ENCODE measurements around the gene ENTREP3. TPM values are rescaled to one million over a fixed set of nuclear protein-coding genes. Genes with fewer than 3 reads are reported as not detected.

ENTREP3 gene
- total and polyA plus RNA-seq, 2 experiments from 2014 or later, result 8.8 to 27.1 TPM

DNA sequence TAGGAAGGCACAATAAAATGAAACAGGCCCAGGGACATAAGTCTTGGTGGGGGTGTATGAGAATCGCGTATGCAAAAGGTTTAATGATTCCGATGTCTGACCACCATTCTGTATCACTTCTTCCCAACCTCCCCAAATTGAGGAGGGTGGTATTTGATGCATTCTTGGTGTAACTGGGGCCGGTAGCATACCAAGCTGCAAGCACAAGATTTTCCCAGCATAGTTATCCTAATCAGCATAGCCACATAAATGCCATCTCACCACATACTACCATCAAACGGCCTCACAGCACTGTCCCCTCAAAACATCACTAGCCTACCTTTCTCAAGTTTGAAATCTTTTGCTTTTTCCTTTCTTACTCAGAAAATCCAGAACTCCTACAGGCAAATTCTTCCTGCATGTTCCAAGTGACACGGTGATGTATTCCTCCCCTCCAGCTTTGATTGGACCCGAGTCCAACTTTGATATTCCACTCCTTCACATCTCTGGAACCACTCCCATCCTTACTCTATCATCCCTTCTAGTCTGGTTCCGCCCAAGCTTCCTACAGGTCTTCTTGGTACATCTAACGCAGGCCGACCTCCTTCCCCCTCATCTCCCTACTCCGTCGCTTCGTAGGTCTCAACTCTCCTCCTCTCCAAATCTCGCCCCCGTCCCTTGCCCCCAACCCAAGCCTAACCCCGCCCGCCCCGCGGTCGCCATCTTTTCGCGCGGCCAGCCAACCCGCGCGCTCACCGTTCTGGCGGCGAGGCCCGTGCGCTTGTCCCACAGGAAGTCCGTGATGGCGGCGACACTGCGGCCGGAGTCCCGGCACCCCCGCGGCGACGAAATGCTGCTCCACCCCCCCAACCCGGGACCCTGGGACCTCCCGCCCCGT lies 17.4 kb upstream of the ENTREP3 start:
- H2AFZ ChIP-seq, result peak overlapping the region; percentile 46

DNA sequence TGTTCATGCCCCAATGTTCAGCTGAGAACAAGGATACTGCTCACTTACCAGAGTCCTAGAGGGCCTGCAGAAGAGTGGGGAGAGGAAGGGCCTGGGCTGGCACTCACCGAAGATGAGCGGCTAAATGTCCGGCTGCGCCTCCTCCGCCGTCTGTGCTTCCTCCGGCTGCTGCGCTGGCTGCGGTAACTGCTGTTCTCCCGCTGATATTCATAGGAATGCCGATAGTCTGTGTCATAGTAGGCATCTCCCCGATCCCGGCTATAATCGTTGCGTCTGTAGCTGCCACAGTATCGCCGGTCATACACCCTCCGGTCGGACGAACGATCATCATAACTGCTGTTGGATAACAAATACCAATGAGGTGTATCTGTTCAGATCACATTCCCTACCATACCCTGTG lies 14.1 kb upstream of the ENTREP3 start:
- no peak for DNase-seq (ENCODE audit: low spot score)
- Histone ChIP-seq H4K20me1 (ENCODE audit: insufficient read depth, poor library complexity, severe bottlenecking) (peaks cover 14% of the 10 kb centered on the region), H3K9me2 (replicated peaks; ENCODE audit: insufficient read depth) (no peaks in the 10 kb centered on the region), H3K36me3 (replicated peaks; ENCODE audit: insufficient read depth, low read depth) (no peaks in the 10 kb centered on the region), H3K4me3 (no peak overlapping the region), H3K79me2 (peaks cover 38% of the 10 kb centered on the region), H3K27ac (no peak overlapping the region), H3K9me3 (ENCODE audit: low read depth) (no peaks in the 10 kb centered on the region), H3K4me1 (ENCODE audit: insufficient read depth) (peaks cover 9% of the 10 kb centered on the region), H3K4me2 (no peak overlapping the region), H2AFZ (no peak overlapping the region), H3K27me3 (no peaks in the 10 kb centered on the region)
- 98% methylated on average over 21 of the region's 21 CpGs for WGBS (ENCODE audit: low lambda C conversion rate, missing lambda C conversion rate)
- TF ChIP-seq EZH2 (IDR thresholded peaks at IDR 0.05; ENCODE audit: borderline replicate concordance) (no peak), EZH2phosphoT487 (IDR thresholded peaks at IDR 0.05; ENCODE audit: low read depth, severe bottlenecking, unreplicated experiment) (no peak)
- TF ChIP-seq, protein P1, sequence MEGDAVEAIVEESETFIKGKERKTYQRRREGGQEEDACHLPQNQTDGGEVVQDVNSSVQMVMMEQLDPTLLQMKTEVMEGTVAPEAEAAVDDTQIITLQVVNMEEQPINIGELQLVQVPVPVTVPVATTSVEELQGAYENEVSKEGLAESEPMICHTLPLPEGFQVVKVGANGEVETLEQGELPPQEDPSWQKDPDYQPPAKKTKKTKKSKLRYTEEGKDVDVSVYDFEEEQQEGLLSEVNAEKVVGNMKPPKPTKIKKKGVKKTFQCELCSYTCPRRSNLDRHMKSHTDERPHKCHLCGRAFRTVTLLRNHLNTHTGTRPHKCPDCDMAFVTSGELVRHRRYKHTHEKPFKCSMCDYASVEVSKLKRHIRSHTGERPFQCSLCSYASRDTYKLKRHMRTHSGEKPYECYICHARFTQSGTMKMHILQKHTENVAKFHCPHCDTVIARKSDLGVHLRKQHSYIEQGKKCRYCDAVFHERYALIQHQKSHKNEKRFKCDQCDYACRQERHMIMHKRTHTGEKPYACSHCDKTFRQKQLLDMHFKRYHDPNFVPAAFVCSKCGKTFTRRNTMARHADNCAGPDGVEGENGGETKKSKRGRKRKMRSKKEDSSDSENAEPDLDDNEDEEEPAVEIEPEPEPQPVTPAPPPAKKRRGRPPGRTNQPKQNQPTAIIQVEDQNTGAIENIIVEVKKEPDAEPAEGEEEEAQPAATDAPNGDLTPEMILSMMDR (IDR thresholded peaks at IDR 0.05; ENCODE audit: poor library complexity), result no peak

More for the DNA sequence above, 17.4 kb upstream of the ENTREP3 start:
- H3K27ac ChIP-seq, result peak overlapping the region; percentile 98
- 10% methylated on average over 26 of the region's 44 CpGs for WGBS (ENCODE audit: low lambda C conversion rate, missing lambda C conversion rate)
- TF ChIP-seq, protein P1 (IDR thresholded peaks at IDR 0.05; ENCODE audit: poor library complexity), result no peak
- no peaks in the 10 kb centered on the region for H3K36me3 ChIP-seq (replicated peaks; ENCODE audit: insufficient read depth, low read depth)
- no peaks in the 10 kb centered on the region for H3K9me2 ChIP-seq (replicated peaks; ENCODE audit: insufficient read depth)
- peak overlapping the region; percentile 57 for H3K4me3 ChIP-seq
- DNase-seq (ENCODE audit: low spot score), result no peak
- H4K20me1 ChIP-seq (ENCODE audit: insufficient read depth, poor library complexity, severe bottlenecking), result peaks cover 14% of the 10 kb centered on the region
- peaks cover 9% of the 10 kb centered on the region for H3K4me1 ChIP-seq (ENCODE audit: insufficient read depth)
- H3K27me3 ChIP-seq, result no peaks in the 10 kb centered on the region
- H3K9me3 ChIP-seq (ENCODE audit: low read depth), result no peaks in the 10 kb centered on the region
- H3K79me2 ChIP-seq, result peaks cover 38% of the 10 kb centered on the region
- peak overlapping the region; percentile 72 for H3K4me2 ChIP-seq

DNA sequence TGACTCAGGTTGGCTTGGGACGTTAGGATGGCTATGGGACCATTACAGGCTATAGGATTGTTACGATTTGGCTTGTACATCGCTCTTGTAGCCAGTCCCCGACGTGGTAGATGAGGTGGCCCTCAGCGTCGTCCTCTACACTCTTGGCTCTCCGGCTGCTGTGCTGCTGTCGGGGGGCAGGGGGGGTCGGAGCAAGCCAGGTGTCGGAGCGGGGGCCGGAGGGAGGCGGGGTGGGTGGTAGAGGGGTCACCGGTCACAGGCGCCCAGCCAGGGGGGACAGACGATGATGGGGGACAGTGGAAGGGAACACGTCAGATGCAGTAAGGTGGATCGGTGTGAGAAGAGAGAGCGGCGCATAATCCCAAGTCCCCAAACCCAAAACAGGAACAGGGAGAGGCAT lies 13.3 kb upstream of the ENTREP3 start:
- no peaks in the 10 kb centered on the region for H3K27me3 ChIP-seq
- H3K9me2 ChIP-seq (replicated peaks; ENCODE audit: insufficient read depth), result no peaks in the 10 kb centered on the region
- WGBS (ENCODE audit: low lambda C conversion rate, missing lambda C conversion rate), result 97% methylated on average over 15 of the region's 21 CpGs
- no peak for DNase-seq (ENCODE audit: low spot score)
- TF ChIP-seq EZH2 (IDR thresholded peaks at IDR 0.05; ENCODE audit: borderline replicate concordance), result no peak
- TF ChIP-seq, protein P1 (IDR thresholded peaks at IDR 0.05; ENCODE audit: poor library complexity), result no peak
- TF ChIP-seq EZH2phosphoT487 (IDR thresholded peaks at IDR 0.05; ENCODE audit: low read depth, severe bottlenecking, unreplicated experiment), result no peak
- H3K4me3 ChIP-seq, result no peak overlapping the region
- no peak overlapping the region for H2AFZ ChIP-seq
- H3K4me1 ChIP-seq (ENCODE audit: insufficient read depth), result peaks cover 9% of the 10 kb centered on the region
- H3K36me3 ChIP-seq (replicated peaks; ENCODE audit: insufficient read depth, low read depth), result no peaks in the 10 kb centered on the region
- H3K4me2 ChIP-seq, result no peak overlapping the region
- no peaks in the 10 kb centered on the region for H3K9me3 ChIP-seq (ENCODE audit: low read depth)
- H3K27ac ChIP-seq, result no peak overlapping the region
- peaks cover 14% of the 10 kb centered on the region for H4K20me1 ChIP-seq (ENCODE audit: insufficient read depth, poor library complexity, severe bottlenecking)
- H3K79me2 ChIP-seq, result peaks cover 38% of the 10 kb centered on the region
